ENCODE data around the gene FCHO2.

- TF ChIP-seq CTCF (IDR thresholded peaks at IDR 0.05) (no peak), POLR2A (IDR thresholded peaks at IDR 0.05) (no peak), EP300 (IDR thresholded peaks at IDR 0.05) (no peak)
These were observed 155.7 kb downstream of the FCHO2 start for GRCh38 chr5:73111536-73111935.
